Stimulated activated CD4-positive, alpha-beta T cell treated with anti-CD3 and anti-CD28 coated beads, Interleukin-12 subunit alpha, Interleukin-12 subunit beta, amount 100 ng/mL, for 24 hours (primary cell): Measurements from ENCODE around the gene RAPGEF4.
"Not testable (repeated sequence)": the region's sequence is repeated elsewhere in the genome, so short reads cannot be mapped to it uniquely, and the experiment has no call there.

ENCODE experiments used
- DNase-seq, 2 experiments: peaks; one replicate each; pipeline ENCODE4 v3.0.0-alpha.2; 2020; ENCODE audit warnings: low read depth in 2 of 2

RAPGEF4 gene

GRCh38 chr2:173062801-173063200, 327.2 kb downstream of the RAPGEF4 start:
- DNase-seq: no peak

GRCh38 chr2:173064151-173064805, 328.6 kb downstream of the RAPGEF4 start:
- DNase-seq: no peak

- no peak for DNase-seq
These were observed 331.4 kb downstream of the RAPGEF4 start for GRCh38 chr2:173066887-173067676.

- no peak for DNase-seq
These were observed 339.6 kb downstream of the RAPGEF4 start for GRCh38 chr2:173075056-173075780.

- DNase-seq: peak in 1 of 2 experiments; percentile 43
These were observed 340.3 kb downstream of the RAPGEF4 start, which contains the start of gene MAP3K20 for GRCh38 chr2:173075781-173076580. MAP3K20 (plus strand) TSS chr2:173075846; CDS start chr2:173091032, 15,186 bp downstream.

- peak in 1 of 2 experiments; percentile 6 for DNase-seq
These were observed 341.1 kb downstream of the RAPGEF4 start for GRCh38 chr2:173076581-173077345.

GRCh38 chr2:173077506-173078177, 342.0 kb downstream of the RAPGEF4 start:
- DNase-seq: no peak

GRCh38 chr2:173079141-173079540, 343.5 kb downstream of the RAPGEF4 start:
- no peak for DNase-seq

GRCh38 chr2:173079973-173080860, 344.6 kb downstream of the RAPGEF4 start:
- no peak for DNase-seq

- no peak for DNase-seq
These were observed 351.0 kb downstream of the RAPGEF4 start for GRCh38 chr2:173086518-173087213.

- no peak for DNase-seq
These were observed 351.6 kb downstream of the RAPGEF4 start for GRCh38 chr2:173087214-173087581.

- no peak for DNase-seq
These were observed 352.3 kb downstream of the RAPGEF4 start for GRCh38 chr2:173087793-173088496.

GRCh38 chr2:173090276-173090877, 354.7 kb downstream of the RAPGEF4 start:
- DNase-seq: no peak

- no peak for DNase-seq
These were observed 355.5 kb downstream of the RAPGEF4 start for GRCh38 chr2:173090973-173091660.

- no peak for DNase-seq
These were observed 356.3 kb downstream of the RAPGEF4 start for GRCh38 chr2:173091910-173092309.

GRCh38 chr2:173092844-173093402, 357.3 kb downstream of the RAPGEF4 start:
- DNase-seq: no peak

- DNase-seq: not testable (repeated sequence)
These were observed 358.0 kb downstream of the RAPGEF4 start for GRCh38 chr2:173093617-173094016.
